Lung (tissue), 12 donors: Measurements from ENCODE around the gene IDE. TPM values are rescaled to one million over a fixed set of nuclear protein-coding genes. Genes with fewer than 3 reads are reported as not detected.

Source experiments
- ATAC-seq: fragments of 200-7000 bp; cut with Tn5 transposase; one replicate; pipeline ENCODE4 v1.9.1; 2020; ENCODE audit warnings: moderate number of reproducible peaks; ENCODE audit not compliant: insufficient read depth, low FRiP score
- DNase-seq, 3 donors: peaks; one replicate each; pipeline ENCODE4 v3.0.0-alpha.2; 2013 to 2017
- H3K27ac ChIP-seq, 2 donors: one replicate each; pipeline ENCODE4 v1.5.1; 2013; ENCODE audit warnings: mild to moderate bottlenecking in 2 of 2, moderate library complexity in 2 of 2, control low read depth in 1 of 2, inconsistent platforms in 1 of 2, low read depth in 1 of 2, low read length in 1 of 2
- H3K27me3 ChIP-seq, 3 donors: one replicate each; pipeline ENCODE4 v1.5.1; 2013; ENCODE audit warnings: low read length in 2 of 3; ENCODE audit not compliant: control insufficient read depth in 3 of 3, insufficient read depth in 3 of 3
- H3K36me3 ChIP-seq, 4 donors: one replicate each; pipeline ENCODE4 v1.5.1; 2013; ENCODE audit warnings: low read length in 4 of 4, mild to moderate bottlenecking in 1 of 4, moderate library complexity in 1 of 4; ENCODE audit not compliant: control insufficient read depth in 4 of 4, insufficient read depth in 4 of 4
- H3K4me1 ChIP-seq, 5 donors: one replicate each; pipeline ENCODE4 v1.5.1; 2013; ENCODE audit warnings: low read length in 5 of 5, mild to moderate bottlenecking in 2 of 5, moderate library complexity in 1 of 5; ENCODE audit not compliant: control insufficient read depth in 5 of 5, insufficient read depth in 5 of 5
- H3K4me3 ChIP-seq: one replicate; pipeline ENCODE4 v1.5.1; 2013; ENCODE audit warnings: mild to moderate bottlenecking, control low read depth, moderate library complexity
- H3K9ac ChIP-seq, 2 donors: one replicate each; pipeline ENCODE4 v1.5.1; 2013; ENCODE audit warnings: low read length in 2 of 2, control low read depth in 1 of 2; ENCODE audit not compliant: insufficient read depth in 1 of 2
- H3K9me3 ChIP-seq, 4 donors: one replicate each; pipeline ENCODE4 v1.5.1; 2013; ENCODE audit warnings: low read length in 3 of 4, mild to moderate bottlenecking in 1 of 4, moderate library complexity in 1 of 4; ENCODE audit not compliant: control insufficient read depth in 4 of 4, insufficient read depth in 3 of 4
- WGBS, 2 donors: extraction: QIAGEN DNeasy Blood & Tissue Kit; methylation state at CpG; one replicate each; pipeline ENCODE4 v1.1.7; 2013; 5-methylcytosine and 5-hydroxymethylcytosine counted together
- polyA plus RNA-seq, 2 donors: library from polyadenylated mRNA; stranded (reverse); fragments of 200-250 nt; gene quantifications; one replicate each; pipeline ENCODE4 v1.2.1, GENCODE V29; 2013
- total RNA-seq, 2 donors: library from RNA; depleted of rRNA in 1 of 2; stranded (reverse); fragments of >200 nt in 1 of 2; gene quantifications; one replicate each; pipeline ENCODE4 v1.2.1, GENCODE V29; 2014 to 2021
- TF ChIP-seq, protein P1 (sequence below): IDR thresholded peaks from 2 replicates; pipeline ENCODE4 v1.5.1; 2012; ENCODE audit warnings: mild to moderate bottlenecking; ENCODE audit errors: control extremely low read depth, extremely low read depth
- donor health status: control.
- donor health status: control.
- donor health status: Bipolar disorder and iron deficiency.
- donor health status: healthy.
- donor health status: DM: yes; HTN: yes; CAD: no.

IDE gene
- total and polyA plus RNA-seq, 4 donors: 9.1 to 39.2 (median 21.0) TPM

DNA sequence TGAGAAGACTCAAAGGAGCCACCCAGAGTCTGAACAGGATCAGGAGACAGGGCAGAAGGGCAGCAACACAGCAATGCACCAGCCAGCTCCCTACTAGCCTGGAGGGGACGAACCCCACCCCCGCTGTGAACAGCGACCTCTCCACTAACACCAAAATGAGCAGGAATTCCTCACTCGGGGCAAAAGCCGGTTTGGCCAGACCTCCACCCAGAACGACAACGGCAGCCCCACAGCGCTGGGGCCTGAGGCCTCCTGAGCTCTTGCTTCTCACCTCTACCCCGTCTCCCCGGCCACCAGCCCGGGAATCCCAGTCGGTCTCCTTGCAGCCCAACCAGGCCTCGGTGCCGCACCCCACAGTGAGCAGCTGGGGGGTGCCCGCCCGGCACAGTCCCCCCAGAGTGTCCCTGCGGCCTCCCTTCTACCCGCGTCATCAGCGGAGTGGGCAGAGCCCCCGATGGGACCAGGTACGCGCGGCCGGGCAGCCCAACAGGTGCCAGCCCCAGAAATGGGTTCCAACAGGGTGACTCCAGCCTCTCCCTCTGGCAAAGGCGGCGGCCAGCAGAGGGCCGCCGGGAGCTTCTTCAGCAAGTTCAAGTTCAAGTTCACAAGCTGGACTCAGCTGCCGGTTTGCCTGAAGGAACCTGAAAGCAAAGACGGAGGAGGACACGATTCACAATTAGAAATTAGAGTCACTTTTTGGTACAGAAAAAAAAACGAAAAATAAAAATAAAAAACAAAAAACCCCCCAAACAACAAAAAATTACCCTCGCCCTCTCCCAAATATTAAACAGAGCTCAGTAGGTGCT is 153.9 kb downstream of the IDE start:
- Histone ChIP-seq H3K9ac (no peak overlapping the region), H3K4me3 (no peak overlapping the region), H3K36me3 (no peaks in the 10 kb centered on the region), H3K9me3 (no peaks in the 10 kb centered on the region), H3K27ac (no peak overlapping the region), H3K4me1 (no peaks in the 10 kb centered on the region), H3K27me3 (peaks cover 0 to 18% (median 16%) of the 10 kb centered on the region in 3 donors)
- DNase-seq (peak; percentile 56 to 70 (median 56)), ATAC-seq (peak; percentile 53)
- 43 to 55% methylated on average over 34 of the region's 34 CpGs for WGBS, 2 donors
- TF ChIP-seq, protein P1, sequence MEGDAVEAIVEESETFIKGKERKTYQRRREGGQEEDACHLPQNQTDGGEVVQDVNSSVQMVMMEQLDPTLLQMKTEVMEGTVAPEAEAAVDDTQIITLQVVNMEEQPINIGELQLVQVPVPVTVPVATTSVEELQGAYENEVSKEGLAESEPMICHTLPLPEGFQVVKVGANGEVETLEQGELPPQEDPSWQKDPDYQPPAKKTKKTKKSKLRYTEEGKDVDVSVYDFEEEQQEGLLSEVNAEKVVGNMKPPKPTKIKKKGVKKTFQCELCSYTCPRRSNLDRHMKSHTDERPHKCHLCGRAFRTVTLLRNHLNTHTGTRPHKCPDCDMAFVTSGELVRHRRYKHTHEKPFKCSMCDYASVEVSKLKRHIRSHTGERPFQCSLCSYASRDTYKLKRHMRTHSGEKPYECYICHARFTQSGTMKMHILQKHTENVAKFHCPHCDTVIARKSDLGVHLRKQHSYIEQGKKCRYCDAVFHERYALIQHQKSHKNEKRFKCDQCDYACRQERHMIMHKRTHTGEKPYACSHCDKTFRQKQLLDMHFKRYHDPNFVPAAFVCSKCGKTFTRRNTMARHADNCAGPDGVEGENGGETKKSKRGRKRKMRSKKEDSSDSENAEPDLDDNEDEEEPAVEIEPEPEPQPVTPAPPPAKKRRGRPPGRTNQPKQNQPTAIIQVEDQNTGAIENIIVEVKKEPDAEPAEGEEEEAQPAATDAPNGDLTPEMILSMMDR: no peak

DNA sequence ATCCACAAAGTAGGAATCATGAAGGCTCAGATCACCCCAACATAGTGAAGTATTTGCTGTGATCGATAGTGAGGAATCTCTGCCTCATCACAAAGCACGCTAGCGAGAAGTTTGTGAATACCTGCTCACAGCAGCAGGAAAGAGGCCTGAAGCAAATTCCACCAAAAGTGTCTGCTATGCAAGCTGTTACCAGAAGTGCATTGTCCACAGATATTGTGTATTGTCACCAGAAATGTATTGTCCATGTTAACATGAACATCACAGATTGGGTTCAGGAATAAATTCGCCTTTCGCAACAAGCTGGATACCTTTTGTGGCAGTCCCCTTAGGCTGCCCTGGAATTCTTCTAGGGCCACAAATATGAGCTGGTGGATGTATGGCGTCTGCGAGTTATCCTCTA is 155.0 kb downstream of the IDE start:
- no peak overlapping the region for H3K27ac ChIP-seq
- no peaks in the 10 kb centered on the region for H3K4me1 ChIP-seq
- no peaks in the 10 kb centered on the region for H3K9me3 ChIP-seq
- DNase-seq: no peak
- H3K4me3 ChIP-seq: no peak overlapping the region
- no peak for ATAC-seq
- 89 to 93% methylated on average over 7 of the region's 7 CpGs for WGBS, 2 donors
- no peaks in the 10 kb centered on the region for H3K36me3 ChIP-seq
- no peak overlapping the region for H3K9ac ChIP-seq
- TF ChIP-seq, protein P1: no peak
- peaks cover 0 to 18% (median 16%) of the 10 kb centered on the region in 3 donors for H3K27me3 ChIP-seq

DNA sequence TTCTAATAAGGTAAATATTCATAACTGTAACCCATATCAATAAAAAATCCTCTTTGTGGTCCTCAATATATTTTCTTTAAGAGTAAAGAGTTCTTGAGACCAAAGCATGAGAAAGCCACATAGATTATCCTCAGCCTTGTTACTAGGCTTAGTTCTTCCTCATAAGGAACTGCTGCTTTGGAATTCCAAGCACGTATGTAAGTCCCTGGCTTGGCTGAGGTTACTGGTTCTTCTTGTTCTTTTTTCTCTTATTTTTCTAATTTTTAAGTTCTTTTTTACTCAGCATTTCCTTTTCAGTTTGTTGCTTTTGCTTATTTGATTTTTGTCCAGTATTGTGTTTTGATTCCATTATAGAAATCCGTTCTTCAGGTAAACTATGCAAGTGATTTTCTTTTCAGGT is 155.7 kb downstream of the IDE start:
- ATAC-seq: no peak
- TF ChIP-seq, protein P1: no peak
- H3K9me3 ChIP-seq: no peaks in the 10 kb centered on the region
- DNase-seq: no peak
- WGBS, 2 donors: 89 to 91% methylated on average over 2 of the region's 2 CpGs
- no peak overlapping the region for H3K9ac ChIP-seq
- no peaks in the 10 kb centered on the region for H3K4me1 ChIP-seq
- H3K36me3 ChIP-seq: no peaks in the 10 kb centered on the region
- peaks cover 0 to 18% (median 16%) of the 10 kb centered on the region in 3 donors for H3K27me3 ChIP-seq
- H3K4me3 ChIP-seq: no peak overlapping the region
- H3K27ac ChIP-seq: no peak overlapping the region
